Thyroid gland (tissue), 4 donors: ENCODE data around the gene MANF. TPM values are rescaled to one million over a fixed set of nuclear protein-coding genes. Genes with fewer than 3 reads are reported as not detected.

ENCODE experiments used
- DNase-seq, 2 donors: peaks; one replicate each; pipeline ENCODE4 v3.0.0-alpha.2; 2019
- H3K27ac ChIP-seq, 3 donors: fragments of 200-600 bp; sonication (generic); 1 replicate in 2 of 3; 2 replicates in 1 of 3; pipeline ENCODE4 v1.5.1; 2016 to 2019; ENCODE audit warnings: mild to moderate bottlenecking in 1 of 3, moderate library complexity in 1 of 3
- H3K27me3 ChIP-seq: fragments of 200-600 bp; sonication (generic); one replicate; pipeline ENCODE4 v1.5.1; 2019
- H3K36me3 ChIP-seq, 2 donors: fragments of 200-600 bp; sonication (generic); one replicate each; pipeline ENCODE4 v1.5.1; 2016 to 2019
- H3K4me1 ChIP-seq, 2 donors: fragments of 200-600 bp; sonication (generic); one replicate each; pipeline ENCODE4 v1.5.1; 2017 to 2019
- H3K4me3 ChIP-seq, 3 donors: fragments of 200-600 bp; sonication (generic); replicated peaks in 1 of 3; 1 replicate in 2 of 3; 2 replicates in 1 of 3; pipeline ENCODE4 v1.5.1; 2016; ENCODE audit warnings: mild to moderate bottlenecking in 1 of 3
- H3K9me3 ChIP-seq: fragments of 200-600 bp; sonication (generic); one replicate; pipeline ENCODE4 v1.5.1; 2017
- CTCF ChIP-seq, 6 experiments: fragments of 200-600 bp in 3 of 6; fragments of 450-650 bp in 3 of 6; sonication (generic) in 3 of 6; IDR thresholded peaks; one replicate each; pipeline ENCODE4 v1.5.1; 2016 to 2019; ENCODE audit warnings: antibody characterized with exemption in 6 of 6, mild to moderate bottlenecking in 2 of 6, inconsistent platforms in 1 of 6, moderate library complexity in 1 of 6
- POLR2A ChIP-seq, 2 donors: fragments of 450-650 bp; IDR thresholded peaks; one replicate each; pipeline ENCODE4 v1.6.1; 2017; ENCODE audit warnings: antibody characterized with exemption in 2 of 2, mild to moderate bottlenecking in 2 of 2, moderate library complexity in 1 of 2
- WGBS, 2 donors: methylation state at CpG; one replicate each; pipeline ENCODE4 v1.1.5; 2017; 5-methylcytosine and 5-hydroxymethylcytosine counted together
- intact Hi-C: fragments of 100-400 bp; cut with DNase I; formaldehyde crosslinking; loops from one replicate; pipeline ENCODE4 v1.15.1; 2023
- total RNA-seq, 4 donors: library from RNA; depleted of rRNA; stranded (reverse); fragments of >200 nt; gene quantifications; one replicate each; pipeline ENCODE4 v1.2.3, GENCODE V29; 2016

The MANF gene
- total RNA-seq, 4 donors from 2014 or later = 79.7 to 312 (median 189) TPM

DNA sequence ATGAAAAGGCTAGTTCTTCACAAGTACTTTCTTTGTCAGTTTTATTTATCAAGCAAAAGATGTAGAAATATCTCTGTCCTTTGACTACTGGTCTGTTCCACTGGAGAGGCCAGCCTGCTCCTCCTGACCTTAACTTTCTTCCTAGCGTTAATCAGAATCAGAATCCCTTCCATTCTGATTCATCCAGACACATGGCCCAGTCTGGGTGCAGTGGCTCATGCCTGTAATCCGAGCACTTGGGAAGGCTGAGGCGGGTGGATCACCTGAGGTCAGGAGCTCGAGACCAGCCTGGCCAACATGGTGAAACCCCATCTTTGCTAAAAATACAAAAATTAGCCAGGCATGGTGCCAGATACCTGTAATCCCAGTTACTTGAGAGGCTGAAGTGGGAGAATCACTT lies 32.0 kb upstream of the MANF start:
- DNase-seq = no peak
- Histone ChIP-seq H3K9me3 (no peaks in the 10 kb centered on the region), H3K27ac (no peak overlapping the region), H3K36me3 (peaks cover 13 to 15% of the 10 kb centered on the region in 2 donors), H3K27me3 (no peaks in the 10 kb centered on the region), H3K4me3 (no peak overlapping the region), H3K4me1 (no peaks in the 10 kb centered on the region)
- intact Hi-C loops = no loop called here
- WGBS, 2 donors = 79 to 87% methylated on average over 4 of the region's 4 CpGs
- no peak for TF ChIP-seq CTCF (IDR thresholded peaks at IDR 0.05)
- no peak for TF ChIP-seq POLR2A (IDR thresholded peaks at IDR 0.05)

DNA sequence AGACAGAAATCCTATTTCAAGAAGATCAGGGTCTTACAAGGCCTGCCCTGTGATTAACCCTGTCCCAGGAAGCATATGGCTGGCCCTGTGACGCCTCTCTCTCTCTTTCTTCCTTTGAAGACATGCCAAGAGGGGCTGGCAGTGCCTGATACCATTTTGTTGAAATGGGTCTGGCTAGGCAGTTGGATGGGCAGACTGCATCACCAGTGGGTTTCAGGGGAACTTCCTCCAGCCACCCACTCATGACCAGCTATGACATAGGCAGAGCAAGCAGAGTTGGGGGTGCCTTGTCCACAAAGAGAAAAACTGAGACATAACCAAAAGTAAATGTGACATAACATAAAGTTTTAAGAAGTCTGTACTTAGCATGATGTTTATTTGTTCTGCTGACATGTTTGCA lies 31.4 kb upstream of the MANF start:
- no peaks in the 10 kb centered on the region for H3K4me1 ChIP-seq
- H3K36me3 ChIP-seq = peaks cover 13 to 15% of the 10 kb centered on the region in 2 donors
- H3K9me3 ChIP-seq = no peaks in the 10 kb centered on the region
- H3K27me3 ChIP-seq = no peaks in the 10 kb centered on the region
- intact Hi-C loops = no loop called here
- H3K27ac ChIP-seq = no peak overlapping the region
- H3K4me3 ChIP-seq = no peak overlapping the region
- WGBS, 2 donors = 73 to 79% methylated on average over 1 of the region's 1 CpG
- no peak for TF ChIP-seq CTCF (IDR thresholded peaks at IDR 0.05)
- TF ChIP-seq POLR2A (IDR thresholded peaks at IDR 0.05) = no peak
- DNase-seq = no peak

GRCh38 chr3:51354172-51354571 lies 30.9 kb upstream of the MANF start:
- intact Hi-C loops = no loop called here
- TF ChIP-seq CTCF (IDR thresholded peaks at IDR 0.05) (no peak), POLR2A (IDR thresholded peaks at IDR 0.05) (no peak)
- 94 to 95% methylated on average over 2 of the region's 2 CpGs for WGBS, 2 donors
- Histone ChIP-seq H3K27me3 (no peaks in the 10 kb centered on the region), H3K27ac (no peak overlapping the region), H3K9me3 (no peaks in the 10 kb centered on the region), H3K36me3 (peaks cover 13 to 15% of the 10 kb centered on the region in 2 donors), H3K4me3 (no peak overlapping the region), H3K4me1 (no peaks in the 10 kb centered on the region)
- DNase-seq = no peak

GRCh38 chr3:51354731-51355615 lies 30.1 kb upstream of the MANF start:
- WGBS, 2 donors = 86 to 96% methylated on average over 9 of the region's 9 CpGs
- Histone ChIP-seq H3K27ac (no peak overlapping the region), H3K9me3 (no peaks in the 10 kb centered on the region), H3K4me3 (no peak overlapping the region), H3K4me1 (no peaks in the 10 kb centered on the region), H3K27me3 (no peaks in the 10 kb centered on the region), H3K36me3 (peaks cover 13 to 16% of the 10 kb centered on the region in 2 donors)
- intact Hi-C loops = no loop called here
- TF ChIP-seq POLR2A (IDR thresholded peaks at IDR 0.05) = no peak
- TF ChIP-seq CTCF (IDR thresholded peaks at IDR 0.05) = no peak
- DNase-seq = no peak

- Histone ChIP-seq H3K27ac (no peak overlapping the region), H3K4me3 (no peak overlapping the region), H3K4me1 (no peaks in the 10 kb centered on the region), H3K27me3 (no peaks in the 10 kb centered on the region), H3K9me3 (no peaks in the 10 kb centered on the region), H3K36me3 (peaks cover 13 to 19% of the 10 kb centered on the region in 2 donors)
- 78 to 85% methylated on average over 8 of the region's 8 CpGs for WGBS, 2 donors
- no peak for DNase-seq
- TF ChIP-seq CTCF (IDR thresholded peaks at IDR 0.05) = no peak
- no peak for TF ChIP-seq POLR2A (IDR thresholded peaks at IDR 0.05)
- intact Hi-C loops = no loop called here
Observed at GRCh38 chr3:51355891-51356578, 29.1 kb upstream of the MANF start.
